KMS-11 (cell line): Measurements from ENCODE around the gene USH1G.
"Not testable (repeated sequence)": the region's sequence is repeated elsewhere in the genome, so short reads cannot be mapped to it uniquely, and the experiment has no call there.

Experiments
- H2AFZ ChIP-seq: fragments of 200-600 bp; sonication (generic); 2 replicates; pipeline ENCODE4 v1.6.1; 2016; ENCODE audit warnings: antibody characterized with exemption, mixed run types, low read depth
- H3K27ac ChIP-seq: fragments of 200-600 bp; sonication (generic); 2 replicates; pipeline ENCODE4 v1.6.1; 2016; ENCODE audit warnings: mild to moderate bottlenecking, mixed run types
- H3K27me3 ChIP-seq: fragments of 200-600 bp; sonication (generic); 2 replicates; pipeline ENCODE4 v1.6.1; 2017; ENCODE audit warnings: mild to moderate bottlenecking, low read depth, mixed run types, moderate library complexity; ENCODE audit not compliant: insufficient read depth
- H3K36me3 ChIP-seq: fragments of 200-600 bp; sonication (generic); 2 replicates; pipeline ENCODE4 v1.6.1; 2017; ENCODE audit warnings: mild to moderate bottlenecking, mixed run types; ENCODE audit not compliant: insufficient read depth
- H3K4me1 ChIP-seq: fragments of 200-600 bp; sonication (generic); 2 replicates; pipeline ENCODE4 v1.6.1; 2016; ENCODE audit warnings: mild to moderate bottlenecking, low read depth, mixed run types; ENCODE audit not compliant: poor library complexity, severe bottlenecking
- H3K4me2 ChIP-seq: fragments of 200-600 bp; sonication (generic); 2 replicates; pipeline ENCODE4 v1.7.0; 2016; ENCODE audit warnings: mild to moderate bottlenecking, mixed run types
- H3K4me3 ChIP-seq: fragments of 200-600 bp; sonication (generic); IDR thresholded peaks from 2 replicates; pipeline ENCODE4 v1.6.1; 2017; ENCODE audit warnings: low read depth, low read length, mixed read lengths; ENCODE audit not compliant: insufficient read depth
- H3K79me2 ChIP-seq: fragments of 200-600 bp; sonication (generic); 2 replicates; pipeline ENCODE4 v1.6.1; 2016; ENCODE audit warnings: low read depth, mixed run types; ENCODE audit not compliant: insufficient read depth
- H3K9ac ChIP-seq: fragments of 200-600 bp; sonication (generic); 2 replicates; pipeline ENCODE4 v1.6.1; 2016; ENCODE audit warnings: mild to moderate bottlenecking, mixed run types
- H4K20me1 ChIP-seq: fragments of 200-600 bp; sonication (generic); 2 replicates; pipeline ENCODE4 v1.6.1; 2016; ENCODE audit warnings: mild to moderate bottlenecking, mixed run types; ENCODE audit not compliant: insufficient read depth
- CTCF ChIP-seq: fragments of 200-600 bp; sonication (generic); conservative IDR thresholded peaks from 2 replicates; pipeline ENCODE4 v1.6.1; 2017; ENCODE audit warnings: low read depth, mild to moderate bottlenecking, antibody characterized with exemption, low read length, moderate library complexity, mixed read lengths

The USH1G gene

GRCh38 chr17:74916136-74916850, 6.8 kb downstream of the USH1G start:
- Histone ChIP-seq H4K20me1 (no peaks in the 10 kb centered on the region), H3K79me2 (no peaks in the 10 kb centered on the region), H3K9ac (no peak overlapping the region), H3K4me3 (no peak overlapping the region), H3K27me3 (peaks cover 40% of the 10 kb centered on the region; the same call in 1 of the 2 replicates), H3K27ac (no peak overlapping the region), H3K36me3 (no peaks in the 10 kb centered on the region), H3K4me1 (no peaks in the 10 kb centered on the region), H3K4me2 (no peak overlapping the region), H2AFZ (no peak overlapping the region)
- no peak for TF ChIP-seq CTCF

- not testable (repeated sequence) for H3K4me1 ChIP-seq, H2AFZ ChIP-seq, H3K4me2 ChIP-seq, H3K79me2 ChIP-seq, H3K4me3 ChIP-seq, H3K36me3 ChIP-seq, H3K9ac ChIP-seq, H3K27ac ChIP-seq, H4K20me1 ChIP-seq
- H3K27me3 ChIP-seq: peaks cover 63% of the 10 kb centered on the region
These were observed 11.6 kb downstream of the USH1G start for GRCh38 chr17:74911423-74911822.

- H2AFZ ChIP-seq, H3K27ac ChIP-seq, H3K4me2 ChIP-seq, H3K9ac ChIP-seq, H3K79me2 ChIP-seq, H4K20me1 ChIP-seq, H3K4me1 ChIP-seq, H3K36me3 ChIP-seq, H3K4me3 ChIP-seq: not testable (repeated sequence)
- peaks cover 70% of the 10 kb centered on the region for H3K27me3 ChIP-seq
These were observed 14.0 kb downstream of the USH1G start for GRCh38 chr17:74909097-74909496.

GRCh38 chr17:74907012-74907411, 16.0 kb downstream of the USH1G start:
- no peaks in the 10 kb centered on the region for H3K36me3 ChIP-seq
- no peaks in the 10 kb centered on the region for H4K20me1 ChIP-seq
- H3K27ac ChIP-seq: no peak overlapping the region
- no peaks in the 10 kb centered on the region for H3K4me1 ChIP-seq
- H3K9ac ChIP-seq: no peak overlapping the region
- no peak for TF ChIP-seq CTCF
- H2AFZ ChIP-seq: no peak overlapping the region
- no peak overlapping the region for H3K4me2 ChIP-seq
- no peak overlapping the region for H3K4me3 ChIP-seq
- H3K79me2 ChIP-seq: no peaks in the 10 kb centered on the region
- peaks cover 75% of the 10 kb centered on the region for H3K27me3 ChIP-seq

GRCh38 chr17:74906214-74906793, 16.8 kb downstream of the USH1G start:
- not testable (repeated sequence) for H3K79me2 ChIP-seq, H3K4me3 ChIP-seq, H3K9ac ChIP-seq, H4K20me1 ChIP-seq, H3K4me1 ChIP-seq, H3K4me2 ChIP-seq, H3K27ac ChIP-seq, H3K36me3 ChIP-seq
- Histone ChIP-seq H2AFZ (peak overlapping the region; percentile 27; the same call in 1 of the 2 replicates), H3K27me3 (peaks cover 69% of the 10 kb centered on the region)
